GM21786 (cell line): Measurements from ENCODE around the gene KCNIP2.

Source experiments
- ATAC-seq: cut with Tn5 transposase; IDR thresholded peaks from one replicate; pipeline ENCODE4 v1.9.1; 2021; ENCODE audit not compliant: unreplicated experiment

Gene KCNIP2

DNA sequence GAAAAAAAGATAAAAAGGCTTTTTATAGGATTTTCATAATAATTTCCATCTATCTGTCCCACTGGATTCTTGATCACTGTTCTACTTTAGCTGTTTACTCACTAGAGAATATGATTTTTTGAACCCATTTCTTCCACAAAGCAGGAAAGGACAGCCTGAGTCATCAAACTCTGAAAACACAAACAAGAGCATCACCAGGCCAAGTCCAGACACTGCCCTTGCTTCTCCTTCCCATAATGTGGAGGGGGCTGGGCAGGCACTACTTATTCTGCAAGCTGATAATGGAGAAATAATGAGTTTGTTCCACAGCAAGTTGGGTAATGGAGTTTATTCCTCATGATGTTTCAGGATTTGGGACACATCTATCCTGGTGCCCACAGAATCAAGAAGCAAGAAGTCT is 13.0 kb upstream of the KCNIP2 start:
- ATAC-seq: no peak

DNA sequence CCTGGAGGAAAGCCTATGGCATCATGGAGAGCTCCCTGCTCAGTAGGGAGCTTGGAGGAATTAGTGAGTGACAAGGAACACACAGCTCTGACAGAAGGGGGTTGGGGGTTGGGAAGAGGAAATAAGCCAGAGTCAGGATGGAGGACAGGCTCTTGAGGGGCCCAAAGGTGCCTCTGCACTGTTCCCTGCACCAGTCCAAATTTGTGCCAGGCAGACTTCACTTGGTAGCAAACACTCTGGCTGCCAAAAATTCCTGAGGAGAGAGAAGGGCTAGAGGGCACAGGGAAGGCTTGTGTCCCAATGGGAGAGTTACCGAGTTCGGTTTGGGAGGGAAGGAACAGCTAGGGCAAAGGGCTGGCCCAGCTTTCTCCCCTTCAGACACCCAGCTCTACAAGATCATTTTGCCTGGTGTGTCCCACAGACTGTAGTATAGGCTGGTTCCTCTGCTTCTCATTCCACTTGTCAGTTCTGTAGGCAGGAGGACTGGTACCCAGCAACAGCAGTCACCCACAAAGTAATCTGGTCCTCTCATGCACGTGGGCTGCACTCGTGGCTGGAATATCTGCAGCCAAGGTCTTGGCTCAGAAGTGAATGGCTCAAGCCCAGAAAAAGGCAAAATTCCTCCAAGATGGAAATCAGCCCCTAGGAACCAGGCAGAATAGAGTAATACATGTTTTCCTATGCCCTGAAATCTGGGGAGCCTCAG is 8.0 kb upstream of the KCNIP2 start:
- no peak for ATAC-seq

DNA sequence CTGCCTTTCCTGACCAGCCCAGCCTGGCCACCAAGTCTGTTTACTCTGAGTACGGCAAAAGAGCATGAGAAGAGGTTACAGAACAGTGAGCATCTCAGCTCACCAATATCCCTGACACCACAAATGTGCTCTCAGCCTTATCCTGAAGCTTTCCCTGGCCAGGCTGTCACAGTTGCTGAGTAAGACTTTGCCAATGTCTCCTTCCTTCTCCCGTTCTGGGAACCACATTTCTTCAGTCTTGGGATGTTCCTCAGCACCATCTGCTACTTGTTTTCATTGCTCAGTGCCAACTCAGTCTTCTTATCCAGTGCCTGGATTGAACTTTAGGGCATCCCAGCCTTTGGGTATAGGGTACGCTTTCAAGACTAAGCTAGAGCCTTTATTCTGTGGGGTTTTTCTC is 7.1 kb upstream of the KCNIP2 start:
- ATAC-seq: no peak

DNA sequence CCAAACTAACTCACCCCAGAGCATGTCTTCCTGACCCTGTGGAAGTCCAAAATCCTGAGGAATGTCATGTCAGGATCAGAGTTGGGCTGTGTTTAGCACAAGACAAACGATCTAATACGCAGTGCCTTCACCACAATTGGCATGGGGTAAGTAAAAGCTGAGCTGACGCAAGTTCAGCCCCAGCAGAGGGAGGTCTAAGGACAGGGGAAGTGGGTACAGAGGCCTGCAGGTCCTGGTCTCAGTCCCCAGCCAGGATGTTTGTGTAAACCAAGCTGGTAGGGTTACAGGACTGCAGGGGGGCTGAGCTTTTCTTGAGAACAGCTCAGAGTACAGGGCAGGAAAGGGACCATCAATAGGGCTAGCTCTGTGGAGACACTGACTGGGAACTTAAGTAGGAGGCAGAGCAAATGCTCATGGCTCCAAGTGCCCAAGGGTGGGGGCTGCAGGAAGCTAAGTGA is 5.3 kb upstream of the KCNIP2 start:
- no peak for ATAC-seq

DNA sequence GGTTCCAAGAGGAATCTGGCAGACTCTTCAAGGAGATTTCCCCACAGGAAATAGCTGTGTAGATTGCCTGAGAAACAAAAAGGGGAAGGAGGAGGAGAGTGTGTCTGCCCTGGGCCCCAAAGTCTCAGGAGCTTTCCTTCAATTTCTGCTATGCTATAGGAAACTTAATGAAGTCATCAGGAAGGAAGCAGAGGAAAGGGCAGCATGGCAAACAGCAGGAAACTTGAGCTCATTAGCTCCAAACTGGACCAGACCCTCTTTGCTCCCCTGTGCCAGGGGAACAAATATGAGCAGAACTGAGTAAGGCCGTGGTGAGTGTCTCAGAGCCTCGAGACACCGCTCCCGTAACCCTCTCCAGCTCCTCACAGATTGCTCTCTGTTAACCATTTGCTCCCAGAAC is 4.8 kb upstream of the KCNIP2 start:
- no peak for ATAC-seq

DNA sequence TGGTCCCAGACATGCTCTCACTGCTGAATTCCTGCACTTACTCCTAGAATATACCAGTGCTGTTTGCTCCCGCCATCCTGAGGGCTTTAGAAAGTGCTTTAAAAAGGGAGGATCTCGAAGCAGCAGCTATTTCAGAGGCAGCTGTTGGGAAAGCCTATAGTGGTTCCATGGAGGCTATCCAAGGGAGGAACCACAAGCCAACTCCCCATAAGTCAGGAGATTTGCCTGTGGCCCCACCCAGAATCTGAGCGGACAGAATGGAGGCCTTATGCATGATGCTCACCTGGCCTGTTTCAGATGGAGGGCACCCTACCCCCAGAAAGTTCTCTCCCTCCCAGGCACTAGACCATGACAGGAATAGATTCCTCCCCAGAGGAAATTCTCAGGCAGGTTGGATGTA is 2.3 kb upstream of the KCNIP2 start:
- no peak for ATAC-seq

DNA sequence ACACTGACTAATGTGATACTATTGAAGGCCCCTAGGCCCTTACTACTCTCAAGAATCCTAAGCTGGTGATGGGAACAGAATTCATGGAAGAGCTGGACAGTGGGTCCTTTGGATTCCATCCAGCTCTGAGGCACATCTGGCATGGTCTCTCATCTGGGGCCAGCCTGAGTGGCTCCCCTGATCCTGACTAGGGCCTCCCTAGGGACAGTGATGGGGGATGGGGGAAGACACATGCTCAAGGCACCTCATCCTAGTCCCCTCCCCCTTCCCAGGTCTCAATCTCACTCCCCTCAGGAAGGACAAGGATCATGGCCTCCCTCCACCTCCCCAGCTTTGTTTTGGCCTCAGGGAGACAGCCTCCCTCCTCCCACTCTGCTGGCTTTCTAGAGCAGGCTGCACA is 1.8 kb downstream of the KCNIP2 start:
- ATAC-seq: no peak

DNA sequence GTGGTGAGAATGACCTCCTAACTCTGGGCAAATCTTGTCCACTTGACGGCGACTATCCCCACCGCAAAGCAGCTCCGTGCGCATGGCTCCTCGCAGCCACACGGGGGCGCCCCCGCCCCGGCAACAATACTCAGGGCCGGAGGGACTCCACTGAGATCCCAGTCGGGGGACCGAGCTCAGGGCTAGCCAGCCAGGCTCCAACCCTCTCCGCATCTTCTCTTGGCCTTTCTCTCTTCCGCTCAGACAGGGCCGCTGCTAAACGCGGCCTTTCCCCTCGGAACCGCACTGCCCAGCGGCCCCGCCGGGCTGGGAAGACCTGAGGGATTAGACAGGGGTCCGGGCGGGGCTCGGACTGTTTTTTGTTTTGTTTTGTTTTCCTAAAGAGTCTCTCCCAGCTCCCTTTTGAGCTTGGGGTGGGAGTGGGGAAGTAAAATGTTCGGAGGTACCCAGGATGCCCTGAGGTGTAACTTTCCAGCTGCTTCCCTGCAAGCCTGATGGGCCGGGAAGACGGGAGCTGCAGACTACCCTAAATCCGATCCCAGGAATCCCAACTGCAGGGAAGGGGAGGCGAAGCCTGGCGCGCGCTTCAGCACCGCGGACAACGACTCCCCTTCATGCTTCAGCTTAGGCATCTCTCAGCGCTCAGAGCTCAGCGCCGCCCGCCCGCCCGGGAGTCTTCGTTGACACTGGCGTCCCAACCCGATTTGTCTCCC is 2.7 kb downstream of the KCNIP2 start:
- ATAC-seq: peak; percentile 74

DNA sequence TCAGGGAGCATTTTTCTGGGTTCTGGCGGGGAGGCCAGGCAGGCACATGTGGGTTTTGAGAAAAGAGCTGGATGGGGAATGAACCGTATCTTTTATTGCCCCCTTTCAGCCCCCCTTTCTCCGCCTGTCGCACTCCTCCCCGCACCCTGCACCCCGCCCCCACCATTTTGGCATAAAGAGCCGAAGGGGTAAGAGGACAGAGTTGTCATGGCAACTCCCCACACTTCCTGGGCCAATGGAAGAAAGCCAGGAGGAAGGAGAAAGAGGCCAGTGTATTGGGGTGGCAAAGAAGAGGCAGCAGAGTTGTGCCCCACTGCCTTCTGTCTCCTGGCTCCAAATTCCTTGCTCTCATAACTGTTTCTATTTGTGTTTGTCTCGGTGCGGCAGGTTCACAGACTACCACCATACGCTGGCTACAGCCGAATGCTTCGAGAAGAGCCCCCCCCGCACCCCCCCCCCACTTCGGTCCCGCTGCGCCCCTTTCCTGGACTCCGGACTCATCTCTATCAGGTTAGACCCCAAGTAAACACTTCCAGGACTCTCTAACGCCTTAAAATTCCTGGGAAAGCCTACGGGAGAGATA is 3.4 kb downstream of the KCNIP2 start:
- no peak for ATAC-seq

DNA sequence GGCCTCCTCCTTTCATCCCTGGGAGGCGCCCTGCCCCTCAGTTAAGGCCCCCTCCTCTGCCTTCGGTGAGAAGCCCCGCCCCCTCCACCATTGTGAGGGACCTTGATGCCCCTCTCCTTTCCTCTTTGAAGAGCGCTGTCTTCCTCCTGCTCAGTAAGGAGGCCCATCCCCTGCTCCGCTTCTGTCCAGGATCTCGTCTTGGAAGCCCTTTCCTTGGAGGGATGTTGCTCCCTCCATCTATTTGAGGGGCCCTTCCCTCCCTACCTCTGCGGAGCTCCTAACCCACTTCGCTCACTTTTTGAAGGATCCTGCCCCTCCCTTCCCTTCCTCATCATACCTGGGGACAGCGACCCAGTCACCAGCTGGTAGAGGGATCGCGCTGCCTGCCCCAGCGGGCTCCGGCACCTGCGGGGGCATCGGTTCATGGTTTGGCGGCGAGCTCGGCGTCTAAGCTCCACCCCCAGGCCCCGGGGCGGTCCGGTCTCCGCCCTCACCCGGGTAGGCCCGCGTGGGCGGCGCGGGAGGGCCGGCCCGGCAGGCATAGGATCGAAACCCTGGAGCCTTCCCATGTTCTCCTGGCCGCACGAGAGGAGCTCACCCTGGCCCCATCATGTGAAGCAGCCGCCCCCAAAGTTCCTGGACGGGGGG is 4.1 kb downstream of the KCNIP2 start:
- ATAC-seq: no peak

DNA sequence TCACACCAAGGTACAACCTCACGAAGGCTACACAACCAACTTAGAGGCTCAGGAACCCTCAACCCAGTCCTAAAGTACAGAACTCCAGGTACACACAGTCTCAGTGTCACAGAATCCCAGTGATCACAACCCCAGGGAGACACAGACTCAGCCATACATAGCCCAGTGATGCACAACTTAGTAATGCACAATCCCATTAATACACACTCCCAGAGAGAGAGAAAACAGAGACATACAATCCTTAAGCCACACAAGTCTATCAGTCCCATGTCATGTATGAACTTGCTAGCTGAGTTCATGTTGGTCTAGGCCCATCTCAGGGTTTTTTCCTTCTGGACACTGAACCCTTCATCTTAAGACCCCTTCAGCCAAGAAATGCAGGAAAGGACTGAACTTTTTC is 4.6 kb downstream of the KCNIP2 start:
- no peak for ATAC-seq

DNA sequence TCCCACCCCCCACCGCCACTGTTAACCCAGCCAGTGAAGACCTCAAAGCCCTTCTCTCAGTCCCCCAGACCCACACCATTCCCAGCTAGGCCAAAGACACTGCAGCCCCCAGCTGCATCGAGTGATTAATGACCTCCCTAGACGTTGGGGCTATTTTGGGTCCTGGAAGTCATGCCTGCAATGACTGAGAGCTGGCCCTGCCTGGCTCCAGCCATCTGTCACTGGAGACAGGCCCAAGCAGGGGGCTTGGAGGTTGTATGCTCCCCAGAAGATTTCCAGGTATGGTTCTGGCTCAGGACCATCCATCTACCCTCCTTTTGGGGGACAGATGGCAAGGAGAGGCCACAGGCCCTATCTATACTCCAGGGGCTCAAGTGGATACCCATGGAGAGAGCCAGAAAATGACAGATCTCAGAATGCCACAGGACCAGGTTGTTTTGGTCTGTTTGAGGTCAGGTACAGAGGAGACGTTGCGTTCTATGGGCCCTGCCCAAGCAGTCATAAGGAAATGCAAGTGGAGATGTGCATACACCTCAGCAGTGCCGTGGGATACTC is 5.1 kb downstream of the KCNIP2 start:
- ATAC-seq: no peak

DNA sequence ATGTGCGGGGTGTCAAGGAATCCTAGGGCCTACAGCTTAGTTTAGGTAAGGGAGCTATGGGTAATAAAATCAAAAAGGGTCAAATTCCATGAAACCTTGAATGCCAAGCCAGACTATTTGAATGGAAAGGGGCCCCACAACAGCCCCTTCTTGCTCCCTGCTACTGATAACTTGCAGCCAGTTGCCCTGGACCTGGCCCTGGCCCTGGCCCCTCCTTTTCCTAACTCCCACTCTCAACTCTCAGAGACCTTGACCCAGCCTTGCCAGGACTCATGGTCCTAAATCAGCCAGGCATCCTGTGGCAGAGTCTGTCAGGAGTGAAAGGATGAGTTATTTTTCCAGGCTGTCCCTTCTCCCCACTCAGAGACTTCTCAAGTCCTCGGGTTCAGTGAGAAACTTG is 5.9 kb downstream of the KCNIP2 start:
- no peak for ATAC-seq

DNA sequence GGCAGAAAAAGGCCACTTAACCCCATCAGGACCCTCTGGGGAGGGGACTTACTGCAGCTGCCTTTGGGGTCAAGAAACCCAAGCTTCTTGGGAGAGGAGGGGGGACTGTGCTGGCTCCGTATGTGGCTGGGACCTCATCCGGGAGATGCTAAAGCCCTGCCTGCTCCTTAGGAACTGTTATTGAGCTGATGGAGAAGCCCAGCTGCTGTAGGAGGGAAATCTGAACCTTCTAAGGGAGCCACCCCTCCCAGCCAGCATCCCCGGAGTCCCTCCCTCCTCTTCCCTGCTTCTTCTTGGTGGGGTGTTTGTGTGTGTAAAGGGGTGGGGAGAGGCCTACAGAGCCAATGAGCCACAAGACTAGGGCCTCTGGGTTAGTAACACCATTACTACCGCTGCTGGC is 8.2 kb downstream of the KCNIP2 start:
- no peak for ATAC-seq

DNA sequence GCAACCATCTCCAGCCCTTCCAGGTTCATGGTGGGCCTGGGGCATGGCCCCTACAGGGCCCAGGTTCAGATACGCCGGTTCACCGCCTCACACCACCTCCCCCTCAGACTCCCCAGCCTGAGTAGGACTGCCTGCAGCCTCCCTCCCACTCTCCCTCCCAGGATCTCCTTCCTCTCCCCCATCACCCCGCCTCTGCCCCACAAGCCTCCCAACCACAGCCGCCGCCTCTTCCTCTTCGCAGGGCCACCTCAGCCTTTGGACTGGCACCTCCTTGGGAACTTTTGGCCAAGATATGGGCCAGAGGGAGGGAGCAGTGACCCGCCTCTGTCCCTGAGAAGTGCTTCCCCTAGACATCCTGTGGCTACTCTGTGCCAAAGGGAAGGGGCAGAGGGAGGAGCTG is 9.3 kb downstream of the KCNIP2 start:
- no peak for ATAC-seq

DNA sequence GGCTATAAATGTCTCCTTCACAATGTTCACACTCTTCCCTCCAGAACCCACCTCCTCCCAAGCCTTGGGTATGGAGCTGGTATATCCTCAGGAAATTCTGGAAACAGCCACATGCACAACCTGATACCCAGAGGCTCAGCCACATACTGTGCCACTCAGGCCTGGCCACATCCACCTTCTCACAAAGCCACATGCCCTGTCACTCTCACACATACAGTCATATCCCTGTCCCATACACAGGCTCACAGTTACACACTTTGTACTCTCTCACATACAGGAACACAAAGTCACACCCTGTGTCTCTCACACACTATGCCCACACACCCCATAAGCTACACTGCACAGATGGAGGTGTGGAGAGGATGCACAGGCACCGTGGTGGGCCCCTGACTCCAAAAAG is 10.1 kb downstream of the KCNIP2 start:
- no peak for ATAC-seq

DNA sequence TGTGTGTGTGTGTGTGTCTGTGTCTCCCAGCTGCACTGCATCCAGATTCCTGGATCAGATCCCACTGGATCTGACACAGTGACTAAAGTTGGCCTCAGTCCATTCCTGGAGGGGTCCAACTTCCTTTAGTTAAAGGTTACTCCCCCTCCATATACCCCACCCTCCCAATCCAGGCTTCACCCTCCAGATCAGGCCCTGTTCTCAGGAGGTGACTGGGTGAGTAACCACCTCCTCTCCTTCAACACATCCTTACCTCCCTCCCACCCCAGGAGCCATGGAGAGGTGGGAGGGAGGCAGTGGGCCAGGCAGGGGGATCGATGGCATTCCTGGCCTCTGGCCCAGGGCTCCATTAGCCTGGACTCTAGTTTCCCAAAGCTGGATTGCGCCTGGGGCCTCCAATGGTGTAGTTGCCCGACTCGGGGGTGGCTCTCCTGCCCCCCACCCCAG is 11.3 kb downstream of the KCNIP2 start:
- no peak for ATAC-seq

DNA sequence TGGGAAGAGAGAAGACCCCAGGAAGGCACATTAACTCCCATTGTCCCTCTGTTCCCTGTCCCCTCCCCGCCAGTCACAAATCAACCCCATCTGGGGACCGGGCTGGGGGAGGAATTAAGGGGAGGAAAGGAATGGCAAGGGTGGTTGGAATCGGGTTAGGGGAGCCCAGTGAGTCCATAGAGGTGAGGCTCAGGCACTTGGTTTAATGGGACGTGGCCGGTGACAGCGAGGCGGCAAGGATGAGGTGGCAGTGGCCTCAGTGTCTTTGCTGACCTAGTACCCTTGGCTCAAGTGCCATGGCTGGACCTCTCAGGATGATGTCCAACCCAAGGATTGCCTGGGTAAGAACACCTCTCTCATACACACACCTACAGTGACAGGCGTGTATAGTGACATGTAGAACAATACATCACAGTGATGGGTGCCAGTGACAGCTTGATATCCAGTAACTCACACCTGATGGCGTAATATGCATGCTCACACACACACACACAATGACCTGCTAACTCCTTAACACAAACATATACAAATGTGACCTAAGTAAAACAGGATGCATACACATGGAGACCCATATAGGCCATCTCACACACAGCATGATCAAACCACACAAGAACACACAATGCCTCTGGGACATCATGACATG is 12.3 kb downstream of the KCNIP2 start:
- ATAC-seq: no peak

DNA sequence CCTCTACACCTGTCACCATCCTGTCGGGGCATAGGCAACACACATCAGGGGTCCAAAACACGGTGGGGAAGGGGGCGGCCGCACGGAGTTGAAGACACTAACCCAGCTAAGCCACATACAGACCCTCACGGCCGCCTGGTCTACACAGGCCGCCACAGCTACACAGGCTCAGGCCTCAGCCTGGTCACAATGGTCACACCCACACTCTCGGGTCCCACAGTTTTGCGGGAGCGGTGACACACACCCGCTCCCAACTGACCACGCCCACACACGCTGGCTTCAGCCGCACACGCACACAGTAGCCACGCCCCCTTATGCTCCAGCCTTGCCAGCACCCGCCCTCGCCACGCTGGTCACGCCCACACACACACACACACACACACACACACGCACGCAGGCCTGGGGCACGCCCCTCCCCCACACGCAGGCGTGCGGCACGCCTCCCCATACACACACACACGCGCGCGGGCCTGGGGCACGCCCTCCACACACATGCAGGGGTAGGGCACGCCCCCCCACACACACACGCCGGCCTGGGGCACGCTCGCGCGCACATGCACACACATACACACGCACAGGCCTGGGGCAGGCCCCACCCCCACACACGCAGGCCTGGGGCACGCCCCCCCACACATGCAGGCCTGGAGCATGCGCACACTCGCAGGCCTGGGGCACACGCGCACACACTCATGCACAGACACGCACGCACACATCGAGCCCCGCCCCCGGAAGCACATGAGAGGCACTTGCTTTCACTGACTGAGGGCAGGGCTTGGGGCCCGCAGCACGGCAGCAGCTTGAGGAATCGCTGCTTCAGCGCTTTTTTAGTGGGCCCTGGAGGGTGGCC is 13.1 kb downstream of the KCNIP2 start:
- peak; percentile 65 for ATAC-seq
